Inferior parietal cortex (tissue), 1 donor: ENCODE measurements around the gene H6PD.
A peak's percentile ranks its signal among the peaks of the same experiment; 100 is the strongest.

ENCODE experiments used
- DNase-seq: peaks from one replicate; pipeline ENCODE4 v3.0.0-alpha.2; 2016; ENCODE audit errors: extremely low spot score

H6PD gene

GRCh38 chr1:9279172-9279840 lies 44.7 kb downstream of the H6PD start:
- no peak for DNase-seq

GRCh38 chr1:9280015-9280860 lies 45.7 kb downstream of the H6PD start:
- DNase-seq: no peak

GRCh38 chr1:9281071-9281827 lies 46.7 kb downstream of the H6PD start:
- no peak for DNase-seq

- no peak for DNase-seq
These were observed 47.5 kb downstream of the H6PD start for GRCh38 chr1:9281908-9282695.

DNA sequence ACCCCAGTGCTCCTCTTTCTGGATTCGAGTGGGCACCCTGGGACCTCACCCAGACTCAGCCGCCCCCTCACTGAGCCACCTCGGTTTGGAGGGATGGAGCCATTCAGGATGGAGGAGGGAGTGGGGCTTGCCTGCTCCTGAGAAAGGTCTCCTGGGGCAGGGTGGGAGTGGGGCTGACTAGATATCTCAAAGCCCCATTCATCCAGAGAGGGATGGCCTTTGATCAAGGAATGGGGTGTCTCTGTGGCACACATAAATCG lies 48.1 kb downstream of the H6PD start:
- no peak for DNase-seq

GRCh38 chr1:9284061-9284460 lies 49.5 kb downstream of the H6PD start:
- DNase-seq: no peak

DNA sequence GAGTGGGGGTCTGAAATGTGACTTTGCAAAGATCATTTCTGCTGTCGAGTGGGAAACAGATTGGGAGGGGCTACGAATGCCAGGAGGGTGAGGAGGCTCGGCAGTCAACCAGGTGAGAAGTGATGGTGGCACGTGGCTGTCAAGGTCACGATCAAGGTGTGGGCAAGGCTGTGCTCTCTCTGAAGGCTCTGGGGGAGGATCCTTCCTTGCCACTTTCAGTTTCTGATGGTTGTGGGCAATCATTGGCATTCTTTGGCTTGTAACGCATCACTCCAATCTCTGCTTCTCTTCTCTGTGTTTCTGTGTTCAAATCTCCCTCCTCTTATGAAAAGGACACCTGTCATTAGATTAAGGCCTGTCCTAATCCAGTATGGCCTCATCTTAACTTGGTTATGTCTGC lies 52.0 kb downstream of the H6PD start:
- DNase-seq: no peak

- DNase-seq: peak; percentile 75
These were observed 54.5 kb downstream of the H6PD start for GRCh38 chr1:9289090-9289534.

DNA sequence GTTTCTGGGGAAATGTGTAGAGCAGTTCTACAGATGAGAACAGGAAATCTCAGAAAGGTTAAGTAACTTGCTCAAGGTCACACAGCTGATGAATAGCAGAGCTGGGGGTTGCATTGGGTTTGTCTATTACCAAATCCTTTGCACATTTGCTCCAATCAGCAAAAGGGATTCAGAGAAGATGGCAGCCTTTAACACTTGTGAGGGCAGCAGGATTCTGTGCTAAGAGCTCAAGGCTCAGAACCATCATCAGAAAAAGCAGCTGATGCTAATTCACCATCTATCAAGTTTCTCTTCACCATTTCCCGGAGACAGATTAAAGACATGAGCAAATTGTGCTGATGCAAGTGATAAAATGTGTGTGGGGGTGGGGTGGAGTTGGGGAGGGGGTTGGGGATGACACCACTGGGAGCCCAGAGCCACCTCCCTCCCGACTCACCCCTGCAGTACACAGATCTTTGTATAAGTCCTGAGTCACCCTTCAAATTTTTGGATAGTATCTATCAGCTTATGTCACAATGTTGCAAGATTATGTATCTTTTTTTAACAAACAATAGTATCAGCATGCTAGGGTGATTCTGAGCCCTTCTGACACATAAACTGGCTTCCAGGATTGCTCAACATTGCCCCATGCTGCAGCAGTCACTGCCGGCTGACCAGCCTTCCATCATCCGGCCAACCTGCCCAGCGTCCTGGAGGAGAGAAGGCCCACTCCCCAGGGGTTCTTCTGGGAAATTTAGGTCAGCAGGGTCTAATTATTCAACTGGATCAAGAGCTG lies 55.3 kb downstream of the H6PD start:
- DNase-seq: no peak

DNA sequence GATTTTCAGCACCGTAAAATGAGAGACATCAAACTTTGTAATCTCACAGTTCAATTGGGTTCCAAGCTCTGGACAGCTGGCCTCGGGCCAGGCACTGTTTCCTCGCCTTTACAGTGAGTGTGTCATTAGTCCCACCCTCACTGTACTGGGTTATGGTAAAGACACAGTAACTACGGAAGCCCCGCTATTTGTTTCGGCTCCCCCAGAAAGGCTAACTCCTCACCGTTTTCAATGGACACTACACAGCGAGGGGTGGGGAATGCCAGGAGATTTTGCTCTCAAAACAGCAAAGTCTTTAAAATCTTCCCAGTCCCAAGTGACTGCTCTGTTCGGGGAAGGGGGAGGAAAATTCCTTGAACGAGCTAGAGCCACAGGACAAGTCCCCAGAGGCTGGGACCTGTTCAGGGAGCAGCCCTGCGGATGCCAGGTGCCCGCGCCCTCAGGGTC lies 57.4 kb downstream of the H6PD start:
- DNase-seq: peak; percentile 43

DNA sequence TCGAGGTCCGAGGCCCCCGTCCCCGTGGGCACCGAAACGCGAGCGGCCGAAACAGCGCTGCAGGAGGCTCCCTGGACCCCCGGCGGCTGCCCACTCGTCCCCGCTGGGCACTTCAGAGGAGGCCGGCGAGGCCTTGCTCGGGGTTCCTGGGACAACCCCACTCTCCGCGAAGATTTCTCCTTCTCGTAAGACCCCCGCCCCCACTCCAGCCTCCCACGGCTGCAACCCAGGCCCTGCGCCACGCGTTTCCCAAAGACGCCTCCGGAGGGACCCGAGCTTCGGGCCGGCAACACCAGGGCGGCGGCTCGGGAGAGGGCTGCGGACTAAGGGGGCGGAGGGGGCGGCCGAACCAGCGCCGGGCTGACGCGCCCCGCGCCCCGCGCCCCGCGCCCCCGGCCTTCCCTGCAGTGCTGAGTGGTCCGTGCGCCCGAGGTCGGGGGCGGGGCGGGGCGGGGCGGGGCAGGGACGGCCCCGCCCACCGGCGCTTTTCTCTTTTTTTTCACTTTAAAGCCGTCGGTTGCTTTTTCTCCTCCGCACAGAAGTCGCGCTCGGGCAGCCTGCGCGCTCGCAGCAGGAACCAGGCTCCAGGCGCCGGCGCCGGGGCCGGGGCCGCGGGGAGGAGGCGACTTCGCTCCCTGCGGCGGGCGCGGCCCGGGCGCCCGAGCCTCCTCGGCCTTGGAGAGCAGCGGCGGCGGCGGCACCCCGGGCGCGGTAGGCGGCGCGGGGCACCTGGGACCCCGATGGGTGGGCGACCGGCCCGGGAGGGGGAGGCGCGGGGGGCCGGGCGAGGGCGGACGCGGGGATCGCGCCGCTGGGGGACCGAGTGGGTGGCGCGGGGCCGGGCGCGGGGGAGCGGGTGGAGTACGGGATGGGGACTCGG lies 58.0 kb downstream of the H6PD start, which contains the start of gene SPSB1:
TSS of gene SPSB1 (plus strand) at position 534 of the 880 bp plus-strand sequence. CDS start 62,998 bp downstream, outside the sequence.
- peak; percentile 74 for DNase-seq

DNA sequence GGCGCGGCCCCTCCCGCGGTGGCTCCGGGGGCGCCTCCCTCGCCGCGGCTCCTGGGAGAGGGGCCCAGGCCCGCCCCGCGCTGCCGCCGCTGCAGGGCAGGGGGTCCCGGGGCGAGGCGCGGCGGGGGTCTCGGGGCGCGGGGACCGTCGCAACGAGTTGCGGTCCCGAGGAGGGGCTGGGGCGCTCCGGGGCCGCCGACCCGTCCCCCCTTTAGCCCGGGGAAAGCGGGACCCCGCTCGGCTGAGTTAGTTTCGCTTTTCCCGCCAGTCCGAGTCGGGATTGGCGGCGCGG lies 58.6 kb downstream of the H6PD start:
- DNase-seq: no peak

GRCh38 chr1:9293533-9294404 lies 59.2 kb downstream of the H6PD start:
- no peak for DNase-seq

- no peak for DNase-seq
These were observed 59.8 kb downstream of the H6PD start for GRCh38 chr1:9294405-9294773.

DNA sequence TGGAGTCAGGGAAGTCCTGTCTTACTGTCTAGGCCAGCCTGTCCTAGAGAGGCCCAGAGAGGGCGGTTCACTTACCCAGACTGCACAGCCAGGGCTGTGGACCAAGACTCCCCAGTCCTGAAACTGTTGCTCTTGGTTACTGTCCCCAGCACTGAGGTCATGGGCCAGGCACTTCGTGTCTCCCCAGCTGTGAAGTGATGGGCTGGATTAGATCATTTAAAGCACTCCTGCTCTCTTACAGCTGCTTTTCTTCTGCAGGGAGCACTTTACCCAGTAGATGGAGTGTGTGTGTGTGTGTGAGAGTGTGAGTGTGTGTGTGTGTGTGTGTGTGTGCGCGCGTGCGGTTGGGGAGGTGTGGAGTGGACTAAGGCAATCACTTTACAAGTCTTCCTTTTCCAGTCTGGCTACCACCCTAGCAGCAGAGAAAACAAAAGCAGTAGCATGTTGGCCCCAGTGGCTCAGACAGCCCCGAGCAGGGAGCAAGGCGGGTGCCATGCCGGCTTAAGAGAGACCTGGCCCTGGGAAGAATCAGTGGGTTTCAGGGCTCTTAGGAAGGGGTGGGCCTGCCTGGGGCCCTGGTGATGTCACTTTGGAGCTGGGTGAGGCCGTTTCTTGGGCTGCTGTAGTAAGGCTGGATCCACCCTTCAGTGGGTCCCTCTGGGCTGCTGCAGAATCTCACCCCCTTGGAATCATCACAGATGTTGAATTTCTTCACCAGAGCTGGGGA lies 60.5 kb downstream of the H6PD start:
- DNase-seq: no peak

- DNase-seq: no peak
These were observed 61.3 kb downstream of the H6PD start for GRCh38 chr1:9295884-9296283.

DNA sequence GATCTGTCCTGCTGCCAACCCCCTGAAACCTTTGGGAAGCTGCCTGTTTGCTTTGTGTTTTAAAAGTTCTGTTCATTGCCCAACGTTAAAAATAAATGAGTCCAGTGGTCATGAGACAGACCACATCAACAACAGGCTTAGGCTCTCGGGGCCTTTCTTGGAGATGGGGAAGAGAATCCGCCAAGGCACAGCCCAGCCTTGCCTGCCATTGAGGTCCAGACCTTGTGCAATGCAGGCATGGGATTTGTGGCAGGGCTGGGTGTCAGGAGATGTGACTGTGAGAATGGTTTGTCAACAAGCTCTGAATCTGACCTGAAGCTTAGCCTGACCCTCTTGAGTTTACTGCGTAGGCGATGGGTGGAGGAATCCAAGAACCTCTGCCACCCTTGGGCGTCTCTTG lies 62.3 kb downstream of the H6PD start:
- no peak for DNase-seq

DNA sequence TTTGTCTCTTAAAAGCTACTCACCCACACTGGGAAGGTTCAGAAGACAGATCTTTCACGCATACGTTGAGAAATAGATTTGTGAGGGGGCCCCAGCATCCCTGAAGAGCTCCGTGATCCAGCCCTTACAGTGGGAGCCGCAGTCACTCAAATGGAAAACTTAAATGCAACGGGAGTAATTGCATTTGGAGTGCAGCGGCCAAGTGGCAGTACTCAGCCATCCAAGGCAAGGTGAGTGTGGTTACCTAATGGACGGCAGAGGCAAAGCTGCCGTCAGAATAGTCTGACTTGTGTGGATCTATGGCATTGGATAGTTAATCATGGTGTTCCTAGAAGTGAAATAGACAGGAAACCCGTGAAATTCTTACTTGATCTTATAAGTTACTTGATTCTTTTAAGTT lies 63.3 kb downstream of the H6PD start:
- no peak for DNase-seq

GRCh38 chr1:9298282-9298681 lies 63.7 kb downstream of the H6PD start:
- no peak for DNase-seq
